Measurements from ENCODE around the gene ANKS1B. TPM values are rescaled to one million over a fixed set of nuclear protein-coding genes. Genes with fewer than 3 reads are reported as not detected.

Gene ANKS1B
- total RNA-seq, 5 donors from 2014 or later (not counting 1 experiment from before 2014, with no cell fraction given) = 0.18 to 0.47 (median 0.19) TPM; not detected in 2

DNA sequence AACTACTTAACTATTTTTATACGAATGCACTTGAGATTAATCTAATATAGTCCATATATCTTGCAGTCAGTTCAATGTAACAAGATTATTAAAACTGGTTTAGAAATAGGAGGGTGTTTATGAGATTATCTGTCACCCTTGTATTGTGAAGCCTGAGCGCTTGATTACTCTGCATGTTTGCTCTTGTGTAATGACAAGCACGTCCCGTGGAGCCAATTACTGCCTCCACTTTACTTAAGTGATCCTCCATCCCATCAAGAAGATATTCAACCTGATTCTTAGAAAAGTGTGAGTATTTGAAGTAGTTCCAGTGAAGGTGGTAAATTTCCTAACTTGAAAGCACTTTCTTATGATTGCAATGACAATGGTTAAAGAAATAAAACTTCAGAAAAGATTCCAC lies 752.4 kb downstream of the ANKS1B start:
- Mint-ChIP-seq H3K36me3 (no peaks in the 10 kb centered on the region), H3K4me3 (no peak overlapping the region), H3K27ac (no peak overlapping the region), H3K4me1 (no peaks in the 10 kb centered on the region), H3K9me3 (peaks cover 3 to 14% (median 7%) of the 10 kb centered on the region in 3 donors), H3K27me3 (no peaks in the 10 kb centered on the region)
- ChIA-PET CTCF (interaction anchor here in 1 of 2 donors (0.6 kb wide), 1 partner anchor 26 kb away, joined by 3 read pairs; no protein-coding TSS in a partner anchor), POLR2A (no interaction called here)
- H3K36me3 ChIP-seq (ENCODE audit: control insufficient read depth in 2 of 2, extremely low read depth in 1 of 2, insufficient read depth in 1 of 2, low read length in 1 of 2) = no peaks in the 10 kb centered on the region
- no peaks in the 10 kb centered on the region for H3K4me1 ChIP-seq (ENCODE audit: control insufficient read depth in 1 of 2, extremely low read depth in 1 of 2, insufficient read depth in 2 of 2, low read length in 2 of 2)
- DNase-seq (no peak), ATAC-seq (replicated peaks in 1 of 4) (no peak)
- H3K27ac ChIP-seq (ENCODE audit: low read length) = no peak overlapping the region
- whole genome bisulfite sequencing (ENCODE audit: insufficient coverage) = no CpG with 5 or more reads among the region's 4 CpGs
- H3K4me3 ChIP-seq (ENCODE audit: control insufficient read depth in 1 of 2, extremely low read depth in 1 of 2, low read length in 1 of 2) = no peak overlapping the region
- H3K27me3 ChIP-seq (replicated peaks in 1 of 2; ENCODE audit: control insufficient read depth in 2 of 2, extremely low read depth in 1 of 2, insufficient read depth in 2 of 2, low read length in 1 of 2) = no peaks in the 10 kb centered on the region
- H3K9me3 ChIP-seq = no peaks in the 10 kb centered on the region

DNA sequence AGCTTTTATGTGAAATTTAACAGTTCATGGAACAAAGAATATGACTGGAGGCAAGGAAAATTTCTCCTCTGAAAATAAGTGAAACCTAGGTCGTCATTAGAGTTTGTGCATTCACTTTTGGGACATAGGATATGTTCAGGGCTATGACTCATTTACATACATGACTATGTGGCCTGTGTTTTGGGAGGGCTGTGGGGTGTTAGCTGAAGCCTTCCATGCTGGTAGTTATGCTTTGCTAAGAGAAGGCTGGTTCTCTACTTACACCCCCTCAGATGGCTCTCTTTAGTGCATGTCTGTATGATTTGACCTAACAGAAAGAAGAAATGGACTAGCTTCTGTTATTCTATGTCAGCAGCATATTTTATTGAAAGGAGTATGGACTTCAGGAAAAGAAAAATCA lies 753.7 kb downstream of the ANKS1B start:
- no peaks in the 10 kb centered on the region for H3K36me3 ChIP-seq (ENCODE audit: control insufficient read depth in 2 of 2, extremely low read depth in 1 of 2, insufficient read depth in 1 of 2, low read length in 1 of 2)
- no peaks in the 10 kb centered on the region for H3K9me3 ChIP-seq
- H3K4me1 Mint-ChIP-seq = no peaks in the 10 kb centered on the region
- ATAC-seq (replicated peaks in 1 of 4) (no peak), DNase-seq (no peak)
- no peaks in the 10 kb centered on the region for H3K27me3 ChIP-seq (replicated peaks in 1 of 2; ENCODE audit: control insufficient read depth in 2 of 2, extremely low read depth in 1 of 2, insufficient read depth in 2 of 2, low read length in 1 of 2)
- no peak overlapping the region for H3K4me3 Mint-ChIP-seq
- H3K27me3 Mint-ChIP-seq = no peaks in the 10 kb centered on the region
- no peaks in the 10 kb centered on the region for H3K4me1 ChIP-seq (ENCODE audit: control insufficient read depth in 1 of 2, extremely low read depth in 1 of 2, insufficient read depth in 2 of 2, low read length in 2 of 2)
- ChIA-PET POLR2A (interaction anchor here in 1 of 2 donors (0.6 kb wide), 1 partner anchor 22 kb away, joined by 6 read pairs; no protein-coding TSS in a partner anchor), CTCF (no interaction called here)
- no peaks in the 10 kb centered on the region for H3K36me3 Mint-ChIP-seq
- no peak overlapping the region for H3K4me3 ChIP-seq (ENCODE audit: control insufficient read depth in 1 of 2, extremely low read depth in 1 of 2, low read length in 1 of 2)
- no peak overlapping the region for H3K27ac Mint-ChIP-seq
- H3K9me3 Mint-ChIP-seq = peaks cover 3 to 7% (median 5%) of the 10 kb centered on the region in 3 donors
- WGBS (ENCODE audit: insufficient coverage) = no CpG with 5 or more reads among the region's 1 CpG
- H3K27ac ChIP-seq (ENCODE audit: low read length) = no peak overlapping the region

DNA sequence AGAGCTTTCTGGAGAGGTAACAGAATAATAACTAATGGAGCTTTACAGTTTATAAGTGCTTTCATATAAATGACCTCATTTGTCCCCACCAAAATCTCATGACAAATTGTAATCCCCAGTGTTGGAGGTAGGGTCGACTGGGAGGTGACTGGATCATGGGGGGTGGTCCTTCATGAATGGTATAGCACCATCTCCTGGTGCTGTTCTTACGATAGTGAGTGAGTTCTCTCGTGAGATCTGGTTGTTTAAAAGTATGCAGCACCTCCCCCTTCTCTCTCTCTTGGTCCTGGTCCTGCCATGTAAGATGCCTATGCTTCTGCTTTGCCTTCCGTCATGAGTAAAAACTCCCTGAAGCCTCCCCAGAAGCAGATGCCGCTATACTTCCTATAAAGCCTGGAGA lies 760.5 kb downstream of the ANKS1B start:
- DNase-seq (no peak), ATAC-seq (replicated peaks in 1 of 4) (no peak)
- Histone ChIP-seq H3K27me3 (replicated peaks in 1 of 2; ENCODE audit: control insufficient read depth in 2 of 2, extremely low read depth in 1 of 2, insufficient read depth in 2 of 2, low read length in 1 of 2) (no peaks in the 10 kb centered on the region), H3K36me3 (ENCODE audit: control insufficient read depth in 2 of 2, extremely low read depth in 1 of 2, insufficient read depth in 1 of 2, low read length in 1 of 2) (no peaks in the 10 kb centered on the region), H3K27ac (ENCODE audit: low read length) (no peak overlapping the region), H3K4me1 (ENCODE audit: control insufficient read depth in 1 of 2, extremely low read depth in 1 of 2, insufficient read depth in 2 of 2, low read length in 2 of 2) (no peaks in the 10 kb centered on the region), H3K4me3 (ENCODE audit: control insufficient read depth in 1 of 2, extremely low read depth in 1 of 2, low read length in 1 of 2) (no peak overlapping the region), H3K9me3 (no peaks in the 10 kb centered on the region)
- Mint-ChIP-seq H3K36me3 (no peaks in the 10 kb centered on the region), H3K27ac (no peak overlapping the region), H3K9me3 (peaks cover 0 to 4% (median 0%) of the 10 kb centered on the region in 3 donors), H3K27me3 (no peaks in the 10 kb centered on the region), H3K4me1 (no peaks in the 10 kb centered on the region), H3K4me3 (no peak overlapping the region)
- CTCF ChIA-PET = no interaction called here
- no CpG with 5 or more reads among the region's 5 CpGs for WGBS (ENCODE audit: insufficient coverage)
- POLR2A ChIA-PET = no interaction called here

DNA sequence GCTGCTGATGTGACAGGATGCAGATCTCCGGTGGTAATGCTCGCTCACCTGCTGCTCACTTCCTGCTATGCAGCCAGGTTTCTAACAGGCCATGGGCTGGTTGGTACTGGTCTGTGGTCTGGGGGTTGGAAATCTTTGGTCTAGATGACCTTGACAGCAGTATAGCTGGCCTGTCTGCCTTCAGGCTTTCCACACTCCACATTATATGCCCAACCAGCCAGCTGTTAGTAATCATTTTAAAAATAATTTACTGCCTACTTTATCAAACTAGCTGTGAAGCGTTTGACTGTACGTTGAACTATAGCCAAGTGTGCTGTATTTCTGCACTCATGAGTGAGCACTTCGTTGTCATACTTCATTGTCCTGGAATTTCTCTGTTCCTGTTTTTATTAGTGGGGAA lies 761.2 kb downstream of the ANKS1B start:
- Histone ChIP-seq H3K4me1 (ENCODE audit: control insufficient read depth in 1 of 2, extremely low read depth in 1 of 2, insufficient read depth in 2 of 2, low read length in 2 of 2) (no peaks in the 10 kb centered on the region), H3K4me3 (ENCODE audit: control insufficient read depth in 1 of 2, extremely low read depth in 1 of 2, low read length in 1 of 2) (no peak overlapping the region), H3K27me3 (replicated peaks in 1 of 2; ENCODE audit: control insufficient read depth in 2 of 2, extremely low read depth in 1 of 2, insufficient read depth in 2 of 2, low read length in 1 of 2) (no peaks in the 10 kb centered on the region), H3K36me3 (ENCODE audit: control insufficient read depth in 2 of 2, extremely low read depth in 1 of 2, insufficient read depth in 1 of 2, low read length in 1 of 2) (no peaks in the 10 kb centered on the region), H3K27ac (ENCODE audit: low read length) (no peak overlapping the region), H3K9me3 (no peaks in the 10 kb centered on the region)
- no peaks in the 10 kb centered on the region for H3K27me3 Mint-ChIP-seq
- peaks cover 0 to 4% (median 0%) of the 10 kb centered on the region in 3 donors for H3K9me3 Mint-ChIP-seq
- H3K4me1 Mint-ChIP-seq = no peaks in the 10 kb centered on the region
- no peak for ATAC-seq (replicated peaks in 1 of 4)
- WGBS (ENCODE audit: insufficient coverage) = no CpG with 5 or more reads among the region's 5 CpGs
- ChIA-PET CTCF (no interaction called here), POLR2A (no interaction called here)
- H3K36me3 Mint-ChIP-seq = no peaks in the 10 kb centered on the region
- no peak overlapping the region for H3K4me3 Mint-ChIP-seq
- no peak overlapping the region for H3K27ac Mint-ChIP-seq
- no peak for DNase-seq

DNA sequence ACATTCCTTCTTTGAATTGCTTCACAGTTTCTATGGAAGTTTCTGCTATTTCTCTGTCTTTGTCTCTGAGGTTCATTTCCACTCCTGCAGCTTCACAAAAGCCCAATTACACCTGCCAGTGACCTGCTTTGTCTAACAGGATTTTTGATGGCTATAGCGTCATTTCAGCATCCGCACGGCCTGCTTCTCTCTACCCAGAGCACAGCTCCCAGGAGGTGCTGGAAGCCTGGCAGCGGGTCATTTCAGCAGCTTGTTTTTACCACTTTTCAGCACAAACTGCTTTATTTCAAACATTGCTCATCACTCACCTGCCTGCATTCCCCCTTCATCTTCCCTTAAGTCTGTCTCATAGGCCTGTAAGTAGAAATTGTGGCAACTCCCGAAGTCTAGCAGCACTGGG lies 771.7 kb downstream of the ANKS1B start:
- Mint-ChIP-seq H3K27ac (no peak overlapping the region), H3K4me3 (no peak overlapping the region), H3K9me3 (peaks cover 13 to 53% (median 15%) of the 10 kb centered on the region in 3 donors), H3K36me3 (no peaks in the 10 kb centered on the region), H3K4me1 (no peaks in the 10 kb centered on the region), H3K27me3 (no peaks in the 10 kb centered on the region)
- ChIA-PET POLR2A (interaction anchor here in 1 of 2 donors (0.6 kb wide), 1 partner anchor 95 kb away, joined by 3 read pairs; no protein-coding TSS in a partner anchor), CTCF (no interaction called here)
- Histone ChIP-seq H3K27me3 (replicated peaks in 1 of 2; ENCODE audit: control insufficient read depth in 2 of 2, extremely low read depth in 1 of 2, insufficient read depth in 2 of 2, low read length in 1 of 2) (no peaks in the 10 kb centered on the region), H3K4me1 (ENCODE audit: control insufficient read depth in 1 of 2, extremely low read depth in 1 of 2, insufficient read depth in 2 of 2, low read length in 2 of 2) (no peaks in the 10 kb centered on the region), H3K9me3 (peaks cover 2% of the 10 kb centered on the region), H3K4me3 (ENCODE audit: control insufficient read depth in 1 of 2, extremely low read depth in 1 of 2, low read length in 1 of 2) (no peak overlapping the region), H3K36me3 (ENCODE audit: control insufficient read depth in 2 of 2, extremely low read depth in 1 of 2, insufficient read depth in 1 of 2, low read length in 1 of 2) (no peaks in the 10 kb centered on the region), H3K27ac (ENCODE audit: low read length) (no peak overlapping the region)
- ATAC-seq (replicated peaks in 1 of 4) = no peak
- DNase-seq = no peak
- WGBS (ENCODE audit: insufficient coverage) = 68% methylated on average over 5 of the region's 5 CpGs

DNA sequence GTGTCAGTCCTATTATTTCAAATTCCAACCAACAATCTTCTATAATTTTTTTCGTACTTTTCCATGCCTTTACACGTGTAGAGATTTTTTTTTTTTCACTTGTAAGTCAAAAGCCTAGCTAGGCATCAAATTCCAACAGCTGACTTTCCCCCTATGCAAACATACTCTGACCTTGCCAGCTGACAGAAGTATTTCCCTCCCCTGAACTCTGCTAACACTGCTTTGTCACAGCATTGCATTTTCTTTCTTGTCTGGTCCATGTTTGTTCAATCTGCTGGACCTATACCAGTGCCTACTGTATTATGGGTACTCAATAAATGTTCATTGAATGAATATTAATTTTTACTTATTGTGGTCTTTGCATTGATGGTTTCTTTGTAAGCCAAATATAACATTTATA lies 772.5 kb downstream of the ANKS1B start:
- Mint-ChIP-seq H3K4me1 (no peaks in the 10 kb centered on the region), H3K27ac (no peak overlapping the region), H3K4me3 (no peak overlapping the region), H3K9me3 (peaks cover 10 to 48% (median 13%) of the 10 kb centered on the region in 3 donors), H3K27me3 (no peaks in the 10 kb centered on the region), H3K36me3 (no peaks in the 10 kb centered on the region)
- Histone ChIP-seq H3K4me3 (ENCODE audit: control insufficient read depth in 1 of 2, extremely low read depth in 1 of 2, low read length in 1 of 2) (no peak overlapping the region), H3K27me3 (replicated peaks in 1 of 2; ENCODE audit: control insufficient read depth in 2 of 2, extremely low read depth in 1 of 2, insufficient read depth in 2 of 2, low read length in 1 of 2) (no peaks in the 10 kb centered on the region), H3K4me1 (ENCODE audit: control insufficient read depth in 1 of 2, extremely low read depth in 1 of 2, insufficient read depth in 2 of 2, low read length in 2 of 2) (no peaks in the 10 kb centered on the region), H3K9me3 (peaks cover 2% of the 10 kb centered on the region), H3K36me3 (ENCODE audit: control insufficient read depth in 2 of 2, extremely low read depth in 1 of 2, insufficient read depth in 1 of 2, low read length in 1 of 2) (no peaks in the 10 kb centered on the region), H3K27ac (ENCODE audit: low read length) (no peak overlapping the region)
- WGBS (ENCODE audit: insufficient coverage) = 40% methylated on average over 1 of the region's 2 CpGs
- POLR2A ChIA-PET = no interaction called here
- DNase-seq (no peak), ATAC-seq (replicated peaks in 1 of 4) (no peak)
- CTCF ChIA-PET = no interaction called here

DNA sequence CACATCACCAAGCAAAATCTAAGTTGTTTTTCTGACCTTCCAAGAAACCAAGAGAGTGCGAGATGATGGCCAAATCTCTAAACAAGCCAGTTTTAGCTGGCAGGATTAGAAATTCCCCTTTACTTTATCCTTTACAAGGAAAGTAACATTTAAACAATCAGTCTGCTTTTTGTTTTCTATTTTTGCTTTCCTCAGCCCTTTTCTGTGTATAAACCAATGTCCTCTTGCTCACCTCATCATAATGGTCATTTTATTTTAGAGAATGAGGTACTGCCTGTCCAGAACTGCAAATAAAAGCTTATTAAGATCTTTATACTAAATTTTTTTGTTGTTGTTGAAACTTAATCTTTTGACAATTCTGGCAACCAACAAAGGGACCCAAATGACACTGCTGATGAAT lies 779.6 kb downstream of the ANKS1B start:
- ChIA-PET CTCF (no interaction called here), POLR2A (no interaction called here)
- Histone ChIP-seq H3K27ac (ENCODE audit: low read length) (no peak overlapping the region), H3K4me3 (ENCODE audit: control insufficient read depth in 1 of 2, extremely low read depth in 1 of 2, low read length in 1 of 2) (no peak overlapping the region), H3K4me1 (ENCODE audit: control insufficient read depth in 1 of 2, extremely low read depth in 1 of 2, insufficient read depth in 2 of 2, low read length in 2 of 2) (no peaks in the 10 kb centered on the region), H3K9me3 (no peaks in the 10 kb centered on the region), H3K36me3 (ENCODE audit: control insufficient read depth in 2 of 2, extremely low read depth in 1 of 2, insufficient read depth in 1 of 2, low read length in 1 of 2) (no peaks in the 10 kb centered on the region), H3K27me3 (replicated peaks in 1 of 2; ENCODE audit: control insufficient read depth in 2 of 2, extremely low read depth in 1 of 2, insufficient read depth in 2 of 2, low read length in 1 of 2) (no peaks in the 10 kb centered on the region)
- DNase-seq (no peak), ATAC-seq (replicated peaks in 1 of 4) (no peak)
- Mint-ChIP-seq H3K4me3 (no peak overlapping the region), H3K4me1 (no peaks in the 10 kb centered on the region), H3K27ac (no peak overlapping the region), H3K27me3 (no peaks in the 10 kb centered on the region), H3K9me3 (peaks cover 0 to 19% (median 4%) of the 10 kb centered on the region in 3 donors), H3K36me3 (no peaks in the 10 kb centered on the region)
- 86% methylated on average over 1 of the region's 1 CpG for WGBS (ENCODE audit: insufficient coverage)
